Small intestine (tissue), 7 donors: Measurements from ENCODE around the gene PCSK6. TPM values are rescaled to one million over a fixed set of nuclear protein-coding genes. Genes with fewer than 3 reads are reported as not detected.
"Not testable (repeated sequence)": the region's sequence is repeated elsewhere in the genome, so short reads cannot be mapped to it uniquely, and the experiment has no call there.

Experiments
- DNase-seq, 2 donors: peaks; one replicate each; pipeline versions ENCODE4 v3.0.0 to v3.0.0-alpha.2; 2013
- FAIRE-seq: peaks from 2 replicates; lab custom pipeline; 2012; peaks lifted over from hg19 to GRCh38; lab: Jason Lieb, UNC
- H3K27ac ChIP-seq, 3 donors: one replicate each; pipeline ENCODE4 v1.5.1; 2013; ENCODE audit warnings: low read length in 2 of 3, mild to moderate bottlenecking in 2 of 3, control low read depth in 1 of 3, inconsistent platforms in 1 of 3, low read depth in 1 of 3, moderate library complexity in 1 of 3
- H3K27me3 ChIP-seq, 3 donors: one replicate each; pipeline ENCODE4 v1.6.1; 2013; ENCODE audit warnings: low read length in 3 of 3, inconsistent platforms in 1 of 3; ENCODE audit not compliant: control insufficient read depth in 3 of 3, insufficient read depth in 3 of 3
- H3K36me3 ChIP-seq, 3 donors: one replicate each; pipeline ENCODE4 v1.6.1; 2013; ENCODE audit warnings: low read length in 3 of 3, inconsistent platforms in 1 of 3, low read depth in 1 of 3, mild to moderate bottlenecking in 1 of 3, moderate library complexity in 1 of 3; ENCODE audit not compliant: control insufficient read depth in 3 of 3, insufficient read depth in 2 of 3
- H3K4me1 ChIP-seq, 3 donors: one replicate each; pipeline ENCODE4 v1.6.1; 2013; ENCODE audit warnings: low read length in 2 of 3, inconsistent platforms in 1 of 3, low read depth in 1 of 3, mild to moderate bottlenecking in 1 of 3, moderate library complexity in 1 of 3; ENCODE audit not compliant: control insufficient read depth in 3 of 3, insufficient read depth in 2 of 3
- H3K4me3 ChIP-seq, 3 donors: one replicate each; pipeline ENCODE4 v1.5.1; 2013; ENCODE audit warnings: low read length in 3 of 3, control low read depth in 1 of 3, inconsistent platforms in 1 of 3, low read depth in 1 of 3, mild to moderate bottlenecking in 1 of 3, moderate library complexity in 1 of 3
- H3K9me3 ChIP-seq, 2 donors: one replicate each; pipeline ENCODE4 v1.6.1; 2013; ENCODE audit warnings: low read depth in 1 of 2, low read length in 1 of 2; ENCODE audit not compliant: control insufficient read depth in 2 of 2, insufficient read depth in 1 of 2
- WGBS, 3 donors: extraction: QIAGEN DNeasy Blood & Tissue Kit; methylation state at CpG; one replicate each; pipeline ENCODE4 v1.1.7; 2013; 5-methylcytosine and 5-hydroxymethylcytosine counted together
- polyA plus RNA-seq, 4 donors: library from polyadenylated mRNA; stranded (reverse) in 3 of 4; unstranded in 1 of 4; fragments of 200-250 nt in 3 of 4; fragments of 120-200 nt in 1 of 4; gene quantifications; one replicate each; pipeline versions ENCODE4 v1.2.1 to v1.2.3, GENCODE V29; 2013
- donor health status: healthy with polysubstance abuse.
- donor health status: control.
- donor health status: control.
- donor health status: Bipolar disorder and iron deficiency.
- donor health status: healthy.

Gene PCSK6
- polyA plus RNA-seq, 4 donors, result 0.67 to 26.2 (median 6.5) TPM

GRCh38 chr15:101469520-101470288 is 19.8 kb downstream of the PCSK6 start:
- WGBS, 3 donors, result 75 to 84% (median 75%) methylated on average over 21 of the region's 21 CpGs
- Histone ChIP-seq H3K9me3 (peaks cover 0 to 3% of the 10 kb centered on the region in 2 donors), H3K4me1 (peaks cover 0 to 8% (median 0%) of the 10 kb centered on the region in 3 donors), H3K4me3 (no peak overlapping the region), H3K36me3 (no peaks in the 10 kb centered on the region), H3K27me3 (no peaks in the 10 kb centered on the region), H3K27ac (no peak overlapping the region)
- no peak for DNase-seq
- FAIRE-seq, result no peak

GRCh38 chr15:101466188-101466587 is 23.3 kb downstream of the PCSK6 start:
- Histone ChIP-seq H3K4me1 (peaks cover 0 to 11% (median 2%) of the 10 kb centered on the region in 3 donors), H3K27ac (no peak overlapping the region), H3K9me3 (peaks cover 0 to 3% of the 10 kb centered on the region in 2 donors), H3K27me3 (no peaks in the 10 kb centered on the region), H3K36me3 (no peaks in the 10 kb centered on the region), H3K4me3 (no peak overlapping the region)
- DNase-seq (no peak), FAIRE-seq (no peak)
- 90 to 92% (median 91%) methylated on average over 9 of the region's 9 CpGs for WGBS, 3 donors

GRCh38 chr15:101464999-101465669 is 24.4 kb downstream of the PCSK6 start:
- FAIRE-seq, result no peak
- WGBS, 3 donors, result 85% methylated on average over 16 of the region's 16 CpGs

GRCh38 chr15:101464256-101464998 is 25.1 kb downstream of the PCSK6 start:
- WGBS, 3 donors, result 83 to 89% (median 84%) methylated on average over 20 of the region's 20 CpGs
- peaks cover 0 to 3% of the 10 kb centered on the region in 2 donors for H3K9me3 ChIP-seq
- DNase-seq, result no peak
- FAIRE-seq, result no peak
- no peaks in the 10 kb centered on the region for H3K27me3 ChIP-seq
- peaks cover 0 to 4% (median 2%) of the 10 kb centered on the region in 3 donors for H3K4me1 ChIP-seq
- H3K36me3 ChIP-seq, result no peaks in the 10 kb centered on the region
- no peak overlapping the region for H3K27ac ChIP-seq
- no peak overlapping the region for H3K4me3 ChIP-seq

More at GRCh38 chr15:101464999-101465669, 24.4 kb downstream of the PCSK6 start:
- no peaks in the 10 kb centered on the region for H3K27me3 ChIP-seq
- no peak for DNase-seq
- H3K4me1 ChIP-seq, result peaks cover 0 to 4% (median 2%) of the 10 kb centered on the region in 3 donors
- peaks cover 0 to 3% of the 10 kb centered on the region in 2 donors for H3K9me3 ChIP-seq
- H3K27ac ChIP-seq, result no peak overlapping the region
- no peak overlapping the region for H3K4me3 ChIP-seq
- H3K36me3 ChIP-seq, result no peaks in the 10 kb centered on the region

GRCh38 chr15:101463696-101464095 is 25.8 kb downstream of the PCSK6 start:
- not testable (repeated sequence) for DNase-seq, H3K36me3 ChIP-seq, H3K4me3 ChIP-seq, H3K4me1 ChIP-seq, H3K27me3 ChIP-seq, H3K9me3 ChIP-seq, FAIRE-seq
- H3K27ac ChIP-seq, result peak overlapping the region in 2 of 3 donors; percentile 24 to 54
- 60 to 76% (median 63%) methylated on average over 5 of the region's 5 CpGs for WGBS, 3 donors

GRCh38 chr15:101463270-101463669 is 26.2 kb downstream of the PCSK6 start:
- no peaks in the 10 kb centered on the region for H3K27me3 ChIP-seq
- DNase-seq (peak; percentile 78 to 88), FAIRE-seq (no peak)
- peak overlapping the region in 1 of 3 donors; percentile 54 for H3K27ac ChIP-seq
- peaks cover 0 to 4% (median 2%) of the 10 kb centered on the region in 3 donors for H3K4me1 ChIP-seq
- H3K36me3 ChIP-seq, result no peaks in the 10 kb centered on the region
- peaks cover 0 to 3% of the 10 kb centered on the region in 2 donors for H3K9me3 ChIP-seq
- 17 to 45% (median 18%) methylated on average over 8 of the region's 8 CpGs for WGBS, 3 donors
- no peak overlapping the region for H3K4me3 ChIP-seq

GRCh38 chr15:101461097-101461496 is 28.4 kb downstream of the PCSK6 start:
- no peak for FAIRE-seq

More at GRCh38 chr15:101461097-101461496, 28.4 kb downstream of the PCSK6 start:
- H3K27me3 ChIP-seq, result no peaks in the 10 kb centered on the region
- 82 to 86% (median 84%) methylated on average over 4 of the region's 4 CpGs for WGBS, 3 donors
- no peak for DNase-seq
- peaks cover 0 to under 1% of the 10 kb centered on the region in 2 donors for H3K9me3 ChIP-seq
- H3K4me3 ChIP-seq, result no peak overlapping the region
- peaks cover 0 to 2% (median 0%) of the 10 kb centered on the region in 3 donors for H3K36me3 ChIP-seq
- peaks cover 0 to 4% (median 2%) of the 10 kb centered on the region in 3 donors for H3K4me1 ChIP-seq
- no peak overlapping the region for H3K27ac ChIP-seq
